Heart left ventricle (tissue), 16 donors: ENCODE data around the gene CLTC. TPM values are rescaled to one million over a fixed set of nuclear protein-coding genes. Genes with fewer than 3 reads are reported as not detected.

Experiments
- ATAC-seq, 4 donors: fragments of 200-7000 bp; cut with Tn5 transposase; one replicate each; pipeline ENCODE4 v1.9.1; 2020 to 2022; ENCODE audit warnings: moderate library complexity in 4 of 4, mild to moderate bottlenecking in 3 of 4, moderate number of reproducible peaks in 1 of 4
- DNase-seq, 5 donors: peaks; one replicate each; pipeline ENCODE4 v3.0.0-alpha.2; 2020
- H3K27ac ChIP-seq, 12 donors: fragments of 200-600 bp; sonication (generic) in 4 of 12; one replicate each; pipeline versions ENCODE4 v1.5.0 to v1.8.0; 2016 to 2022; ENCODE audit warnings: mild to moderate bottlenecking in 2 of 12
- H3K27me3 ChIP-seq, 9 donors: fragments of 200-600 bp; sonication (generic) in 2 of 9; one replicate each; pipeline versions ENCODE4 v1.5.1 to v1.8.0; 2016 to 2022; ENCODE audit warnings: mild to moderate bottlenecking in 3 of 9
- H3K36me3 ChIP-seq, 9 donors: fragments of 200-600 bp; sonication (generic) in 2 of 9; one replicate each; pipeline versions ENCODE4 v1.5.0 to v1.8.0; 2018 to 2022; ENCODE audit warnings: mild to moderate bottlenecking in 2 of 9
- H3K4me1 ChIP-seq, 12 donors: fragments of 200-600 bp; sonication (generic) in 4 of 12; one replicate each; pipeline versions ENCODE4 v1.5.0 to v1.8.0; 2016 to 2022; ENCODE audit warnings: mild to moderate bottlenecking in 3 of 12
- H3K4me3 ChIP-seq, 12 donors: fragments of 200-600 bp; sonication (generic) in 4 of 12; one replicate each; pipeline versions ENCODE4 v1.5.0 to v1.8.0; 2017 to 2022; ENCODE audit warnings: mild to moderate bottlenecking in 9 of 12, moderate library complexity in 4 of 12
- H3K9me3 ChIP-seq, 12 donors: fragments of 200-600 bp; sonication (generic) in 4 of 12; one replicate each; pipeline versions ENCODE4 v1.5.0 to v1.8.0; 2016 to 2022; ENCODE audit warnings: mild to moderate bottlenecking in 1 of 12
- POLR2A ChIP-seq, 2 donors: fragments of 450-650 bp; IDR thresholded peaks; one replicate each; pipeline ENCODE4 v1.6.1; 2017; ENCODE audit warnings: antibody characterized with exemption in 2 of 2, mild to moderate bottlenecking in 2 of 2, moderate library complexity in 2 of 2
- WGBS, 4 donors: extraction: QIAGEN DNeasy Blood & Tissue Kit in 2 of 4; methylation state at CpG; one replicate each; pipeline versions ENCODE4 v1.1.5 to v1.1.7; 2013 to 2018; 5-methylcytosine and 5-hydroxymethylcytosine counted together
- intact Hi-C, 10 donors: fragments of 100-400 bp; cut with DNase I; formaldehyde crosslinking; loops; one replicate each; pipeline versions ENCODE4 v1.11.1 to v1.14.2; 2022
- polyA plus RNA-seq, 2 donors: library from polyadenylated mRNA; stranded (reverse); fragments of 200-250 nt; gene quantifications; one replicate each; pipeline ENCODE4 v1.2.3, GENCODE V29; 2013
- total RNA-seq, 9 donors: library from RNA; depleted of rRNA in 2 of 9; stranded (reverse); fragments of >200 nt in 2 of 9; fragmentation: NEBNext Ultra II Directional in 3 of 9; extraction: Animal tissue kit (Norgen Biotek cat#: 25700) in 3 of 9; gene quantifications; one replicate each; pipeline versions ENCODE4 v1.1.0 to v1.2.4, GENCODE V29; 2016 to 2023
- TF ChIP-seq, protein P1 (sequence below), 12 donors: fragments of 200-600 bp; sonication (generic) in 4 of 12; IDR thresholded peaks; one replicate each; pipeline versions ENCODE4 v1.5.0 to v1.8.0; 2018 to 2022; ENCODE audit warnings: antibody characterized with exemption in 12 of 12, mild to moderate bottlenecking in 5 of 12
- donor health status: ischemic (EF 13 %, LVEDD 7.1; RV severe dilation, severe dysfunction).
- donor health status: healthy with polysubstance abuse.
- donor health status: DM: no; HTN: yes; CAD: no.
- donor health status: DM: no; HTN: no; CAD: no.
- donor health status: ischemic (EF 25% LVEDD 6.9; RV normal size, moderate dysfunction).
- donor health status: ischemic (EF 25% LVEDD 5.7; RV mildly dilated, moderate dysfunction).
- donor health status: healthy.
- donor health status: DM: yes; HTN: yes; CAD: no.
- donor health status: ischemic (EF 35%, LVEDD 5.7; RV mildly dilated, moderate dysfunction).
- donor health status: nonischemic (EF 11% LVEDD 7.7; RV severe dilation, severe dysfunction).
- donor health status: DM: yes; HTN: yes; CAD: no.
- donor health status: PGD.
- donor health status: ischemic (EF 29% LVEDD 5.4; RV normal size, mild dysfunction).
- donor health status: nonischemic (EF 23%, LVEDD 6.1; RV moderate dilation, normal function).

The CLTC gene
- total and polyA plus RNA-seq, 11 donors, result 49.8 to 242 (median 178) TPM

DNA sequence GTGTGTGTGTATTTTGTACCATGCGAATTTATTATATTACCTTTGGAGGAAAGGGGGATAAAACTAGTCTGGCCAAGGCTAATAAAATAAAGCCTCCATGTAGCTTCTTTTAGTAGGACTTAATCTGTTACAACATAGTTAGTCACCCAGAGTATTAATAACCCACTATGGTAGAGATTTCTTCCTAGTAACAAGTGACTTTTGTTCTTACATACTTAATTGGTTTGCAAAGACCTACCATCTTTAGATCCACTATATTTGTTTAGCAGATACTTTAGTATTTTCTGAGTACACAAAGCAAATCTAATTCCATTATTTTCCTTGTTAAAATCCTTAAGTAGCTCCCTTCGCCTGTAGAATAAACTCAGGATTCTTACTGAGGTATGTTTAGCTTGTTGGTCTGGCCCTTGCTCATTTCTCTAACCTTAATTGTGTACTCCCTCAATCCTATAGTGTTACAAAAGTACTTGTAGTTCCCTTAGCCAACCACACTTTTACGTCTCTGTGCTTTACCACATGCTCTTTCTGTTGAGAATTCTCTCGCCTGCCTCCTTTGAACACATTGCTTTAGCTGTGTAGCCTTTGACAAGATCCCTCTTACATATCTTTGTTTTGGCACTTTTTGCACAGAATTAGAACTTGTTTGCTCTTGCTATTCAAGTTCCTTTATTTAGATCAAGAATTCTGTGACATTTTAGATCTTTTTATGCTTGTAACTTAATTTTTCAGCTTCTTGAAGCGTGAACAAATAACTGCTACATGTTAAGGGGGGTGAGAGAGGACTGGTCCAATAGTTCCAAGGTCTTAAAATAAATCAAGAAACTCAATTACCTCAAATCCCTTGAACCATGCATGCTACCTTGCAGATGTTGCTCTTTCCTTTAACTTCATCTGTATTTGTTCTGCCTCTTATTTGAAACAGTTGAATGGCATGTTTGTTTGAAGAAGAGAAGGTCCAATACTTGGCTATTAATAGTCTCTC lies 23.8 kb downstream of the CLTC start:
- Histone ChIP-seq H3K9me3 (no peaks in the 10 kb centered on the region), H3K27me3 (no peaks in the 10 kb centered on the region), H3K4me1 (peaks cover 0 to 80% (median 58%) of the 10 kb centered on the region in 12 donors), H3K4me3 (no peak overlapping the region), H3K27ac (peak overlapping the region in 1 of 12 donors; percentile 34), H3K36me3 (peaks cover 0 to 47% (median 39%) of the 10 kb centered on the region in 9 donors)
- DNase-seq (no peak), ATAC-seq (peak; percentile 28 to 67 (median 61))
- intact Hi-C loops, result no loop called here
- WGBS, 4 donors, result 79 to 84% (median 81%) methylated on average over 5 of the region's 5 CpGs
- TF ChIP-seq, protein P1, sequence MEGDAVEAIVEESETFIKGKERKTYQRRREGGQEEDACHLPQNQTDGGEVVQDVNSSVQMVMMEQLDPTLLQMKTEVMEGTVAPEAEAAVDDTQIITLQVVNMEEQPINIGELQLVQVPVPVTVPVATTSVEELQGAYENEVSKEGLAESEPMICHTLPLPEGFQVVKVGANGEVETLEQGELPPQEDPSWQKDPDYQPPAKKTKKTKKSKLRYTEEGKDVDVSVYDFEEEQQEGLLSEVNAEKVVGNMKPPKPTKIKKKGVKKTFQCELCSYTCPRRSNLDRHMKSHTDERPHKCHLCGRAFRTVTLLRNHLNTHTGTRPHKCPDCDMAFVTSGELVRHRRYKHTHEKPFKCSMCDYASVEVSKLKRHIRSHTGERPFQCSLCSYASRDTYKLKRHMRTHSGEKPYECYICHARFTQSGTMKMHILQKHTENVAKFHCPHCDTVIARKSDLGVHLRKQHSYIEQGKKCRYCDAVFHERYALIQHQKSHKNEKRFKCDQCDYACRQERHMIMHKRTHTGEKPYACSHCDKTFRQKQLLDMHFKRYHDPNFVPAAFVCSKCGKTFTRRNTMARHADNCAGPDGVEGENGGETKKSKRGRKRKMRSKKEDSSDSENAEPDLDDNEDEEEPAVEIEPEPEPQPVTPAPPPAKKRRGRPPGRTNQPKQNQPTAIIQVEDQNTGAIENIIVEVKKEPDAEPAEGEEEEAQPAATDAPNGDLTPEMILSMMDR (IDR thresholded peaks at IDR 0.05), result no peak
- no peak for TF ChIP-seq POLR2A (IDR thresholded peaks at IDR 0.05)

- H3K4me3 ChIP-seq, result peak overlapping the region in 2 of 12 donors; percentile 5 to 8
- ATAC-seq, result peak in 1 of 4 donors; percentile 8
- 60 to 71% (median 64%) methylated on average over 6 of the region's 6 CpGs for WGBS, 4 donors
- intact Hi-C loops, result no loop called here
- H3K27me3 ChIP-seq, result no peaks in the 10 kb centered on the region
- no peak overlapping the region for H3K27ac ChIP-seq
- DNase-seq, result no peak
- TF ChIP-seq, protein P1 (IDR thresholded peaks at IDR 0.05), result no peak
- TF ChIP-seq POLR2A (IDR thresholded peaks at IDR 0.05), result no peak
- H3K4me1 ChIP-seq, result peaks cover 0 to 45% (median 32%) of the 10 kb centered on the region in 12 donors
- H3K9me3 ChIP-seq, result no peaks in the 10 kb centered on the region
- peaks cover 0 to 85% (median 78%) of the 10 kb centered on the region in 9 donors for H3K36me3 ChIP-seq
Observed at GRCh38 chr17:59647288-59647687, 27.6 kb downstream of the CLTC start.

GRCh38 chr17:59649886-59650285 lies 30.2 kb downstream of the CLTC start:
- Histone ChIP-seq H3K4me1 (peaks cover 0 to 27% (median 15%) of the 10 kb centered on the region in 12 donors), H3K4me3 (no peak overlapping the region), H3K27ac (no peak overlapping the region), H3K27me3 (no peaks in the 10 kb centered on the region), H3K9me3 (peaks cover 0 to 4% (median 0%) of the 10 kb centered on the region in 12 donors), H3K36me3 (peaks cover 0 to 100% (median 94%) of the 10 kb centered on the region in 9 donors)
- no peak for ATAC-seq
- no peak for DNase-seq
- TF ChIP-seq POLR2A (IDR thresholded peaks at IDR 0.05), result no peak
- TF ChIP-seq, protein P1 (IDR thresholded peaks at IDR 0.05), result no peak
- intact Hi-C loops, result loop anchor here in 3 of 10 donors (5.0 to 10.0 kb wide), 2 partner anchors 37 to 395 kb away; no protein-coding TSS in a partner anchor

- WGBS, 4 donors, result 83 to 95% (median 93%) methylated on average over 1 of the region's 1 CpG
Observed at GRCh38 chr17:59650642-59651041, 30.9 kb downstream of the CLTC start.

More at GRCh38 chr17:59650642-59651041, 30.9 kb downstream of the CLTC start:
- no peak overlapping the region for H3K4me3 ChIP-seq
- ATAC-seq (no peak), DNase-seq (no peak)
- peaks cover 0 to 21% (median 13%) of the 10 kb centered on the region in 12 donors for H3K4me1 ChIP-seq
- H3K27ac ChIP-seq, result no peak overlapping the region
- intact Hi-C loops, result loop anchor here in 3 of 10 donors (5.0 to 10.0 kb wide), 2 partner anchors 37 to 394 kb away; no protein-coding TSS in a partner anchor
- H3K9me3 ChIP-seq, result peaks cover 0 to 4% (median 0%) of the 10 kb centered on the region in 12 donors
- H3K36me3 ChIP-seq, result peaks cover 0 to 100% (median 94%) of the 10 kb centered on the region in 9 donors
- TF ChIP-seq, protein P1 (IDR thresholded peaks at IDR 0.05), result no peak
- TF ChIP-seq POLR2A (IDR thresholded peaks at IDR 0.05), result no peak
- no peaks in the 10 kb centered on the region for H3K27me3 ChIP-seq
